HepG2 (cell line): ENCODE measurements around the gene IL24. TPM values are rescaled to one million over a fixed set of nuclear protein-coding genes. Genes with fewer than 3 reads are reported as not detected.

ENCODE experiments used
- ATAC-seq: fragments of 200-7000 bp; cut with Tn5 transposase; 3 replicates; pipeline ENCODE4 v1.9.1; 2020; ENCODE audit warnings: mild to moderate bottlenecking, moderate library complexity
- BruUV-seq: library from RNA; stranded (reverse); fragments of 400-500 nt; replicated peaks from 2 replicates; lab custom pipeline; 2021; lab: Mats Ljungman, UMichigan
- CTCF ChIA-PET: fragments of 300-600 bp; formaldehyde crosslinking; extraction: SDS; loops from one replicate; lab custom pipeline; 2021; ENCODE audit warnings: low total read pairs, inconsistent platforms, low intra/inter-chr PET ratio; lab: Yijun Ruan, JAX
- POLR2A ChIA-PET: fragments of 350-600 bp; sonication (Branson Sonifier 250); formaldehyde crosslinking; loops from one replicate; lab custom pipeline; 2020; ENCODE audit warnings: antibody characterized with exemption, inconsistent platforms; lab: Yijun Ruan, JAX
- DNase-seq: peaks from one replicate; pipeline ENCODE4 v3.0.0-alpha.2; 2015; ENCODE audit warnings: low spot score
- FAIRE-seq: peaks from 3 replicates; lab custom pipeline; 2011; peaks lifted over from hg19 to GRCh38; lab: Jason Lieb, UNC
- H2AFZ ChIP-seq: one replicate; pipeline ENCODE4 v1.6.1; 2011; ENCODE audit warnings: low read length, inconsistent platforms
- H3K27ac ChIP-seq: fragments of 300-600 bp; 3 replicates; pipeline ENCODE4 v1.8.0; 2011; ENCODE audit warnings: mixed run types, mild to moderate bottlenecking, mixed read lengths, low read length, inconsistent platforms; ENCODE audit not compliant: insufficient read depth; ENCODE audit errors: extremely low read length
- H3K27me3 ChIP-seq, 2 experiments: fragments of 200-600 bp in 1 of 2; 2 replicates in 1 of 2; 3 replicates in 1 of 2; pipeline versions ENCODE4 v1.6.0 to v1.8.0; 2011; ENCODE audit warnings: low read length in 2 of 2, mild to moderate bottlenecking in 2 of 2, moderate library complexity in 2 of 2, inconsistent platforms in 1 of 2; ENCODE audit not compliant: insufficient read depth in 2 of 2, control insufficient read depth in 1 of 2
- H3K36me3 ChIP-seq, 2 experiments: fragments of 200-600 bp in 1 of 2; replicated peaks in 1 of 2; 2 replicates in 1 of 2; 3 replicates in 1 of 2; pipeline versions ENCODE4 v1.5.1 to v1.8.0; 2011; ENCODE audit warnings: low read length in 2 of 2, inconsistent platforms in 1 of 2; ENCODE audit not compliant: insufficient read depth in 2 of 2, control insufficient read depth in 1 of 2
- H3K4me1 ChIP-seq: 2 replicates; pipeline ENCODE4 v1.5.1; 2012; ENCODE audit warnings: low read length, inconsistent platforms; ENCODE audit not compliant: insufficient read depth
- H3K4me2 ChIP-seq: 2 replicates; pipeline ENCODE4 v1.6.0; 2011; ENCODE audit warnings: low read depth, low read length, inconsistent platforms
- H3K4me3 ChIP-seq, 3 experiments: fragments of 200-600 bp in 1 of 3; sonication (generic), shearing (Covaris generic) in 1 of 3; replicated peaks in 1 of 3; 2 replicates each; pipeline ENCODE4 v1.5.1; 2011 to 2016; ENCODE audit warnings: low read length in 3 of 3, inconsistent platforms in 2 of 3, low read depth in 2 of 3, mild to moderate bottlenecking in 2 of 3, control low read depth in 1 of 3, mixed read lengths in 1 of 3; ENCODE audit not compliant: insufficient read depth in 1 of 3
- H3K79me2 ChIP-seq: one replicate; pipeline ENCODE4 v1.6.1; 2011; ENCODE audit warnings: low read length, inconsistent platforms; ENCODE audit not compliant: insufficient read depth
- H3K9ac ChIP-seq: 2 replicates; pipeline ENCODE4 v1.6.0; 2011; ENCODE audit warnings: mild to moderate bottlenecking, low read depth, low read length, inconsistent platforms; ENCODE audit not compliant: insufficient read depth
- H3K9me3 ChIP-seq: 2 replicates; pipeline ENCODE4 v1.5.1; 2012; ENCODE audit warnings: mild to moderate bottlenecking, low read length
- H4K20me1 ChIP-seq: 2 replicates; pipeline ENCODE4 v1.6.0; 2011; ENCODE audit warnings: inconsistent platforms, mild to moderate bottlenecking, low read length, moderate library complexity; ENCODE audit not compliant: insufficient read depth
- BCL6 ChIP-seq: IDR thresholded peaks from 2 replicates; pipeline ENCODE4 v1.6.1; 2016; ENCODE audit warnings: missing genetic modification reagents, missing compliant biosample characterization
- EP300 ChIP-seq, 3 experiments: sonication (generic) in 1 of 3; formaldehyde crosslinking in 1 of 3; IDR thresholded peaks; 2 replicates each; pipeline versions ENCODE4 v1.5.1 to v1.6.1; 2011 to 2020; ENCODE audit warnings: low read depth in 2 of 3, low read length in 2 of 3, borderline replicate concordance in 1 of 3, improper control_type of control experiment in 1 of 3, mild to moderate bottlenecking in 1 of 3, missing genetic modification reagents in 1 of 3, moderate library complexity in 1 of 3
- GABPB1 ChIP-seq: IDR thresholded peaks from 2 replicates; pipeline ENCODE4 v1.6.1; 2016; ENCODE audit warnings: mild to moderate bottlenecking, missing genetic modification reagents, moderate library complexity, missing compliant biosample characterization
- HNRNPUL1 ChIP-seq: fragments of 200-400 bp; formaldehyde crosslinking; IDR thresholded peaks from 2 replicates; pipeline ENCODE4 v1.6.1; 2017; ENCODE audit warnings: low read depth, mild to moderate bottlenecking, low read length, moderate library complexity
- ISL2 ChIP-seq: sonication (generic); formaldehyde crosslinking; IDR thresholded peaks from 2 replicates; pipeline ENCODE4 v1.5.0; 2020; ENCODE audit warnings: missing genetic modification reagents
- KAT7 ChIP-seq: IDR thresholded peaks from 2 replicates; pipeline ENCODE4 v1.6.1; 2018; ENCODE audit warnings: borderline replicate concordance, missing compliant biosample characterization
- SAP130 ChIP-seq: IDR thresholded peaks from 2 replicates; pipeline ENCODE4 v1.6.1; 2016; ENCODE audit warnings: low read depth
- ZNF496 ChIP-seq: sonication (generic); formaldehyde crosslinking; IDR thresholded peaks from 2 replicates; pipeline ENCODE4 v1.8.1; 2023; ENCODE audit warnings: mild to moderate bottlenecking, moderate library complexity, missing genetic modification reagents; ENCODE audit not compliant: insufficient replicate concordance
- ZNF564 ChIP-seq: sonication (generic); formaldehyde crosslinking; IDR thresholded peaks from 2 replicates; pipeline ENCODE4 v1.8.1; 2023; ENCODE audit warnings: mild to moderate bottlenecking, missing genetic modification reagents
- ZNF605 ChIP-seq: sonication (generic); formaldehyde crosslinking; IDR thresholded peaks from 2 replicates; pipeline ENCODE4 v1.8.0; 2022; ENCODE audit warnings: mild to moderate bottlenecking, missing genetic modification reagents
- ZSCAN31 ChIP-seq: sonication (generic); formaldehyde crosslinking; IDR thresholded peaks from 2 replicates; pipeline ENCODE4 v1.5.0; 2020; ENCODE audit warnings: low read depth, mild to moderate bottlenecking, missing genetic modification reagents
- WGBS: methylation state at CpG from one replicate; pipeline ENCODE4 v1.1.6; 2017; ENCODE audit warnings: low lambda C conversion rate; 5-methylcytosine and 5-hydroxymethylcytosine counted together
- in situ Hi-C: cut with HindIII; loops from 2 replicates; pipeline ENCODE4 v1.10.0; 2017; ENCODE audit warnings: low pct_unique_long_range_greater_than_20kb; ENCODE audit not compliant: extremely low pct_ligation_motif_present
- intact Hi-C: fragments of 100-400 bp; cut with micrococcal nuclease; formaldehyde crosslinking; loops from one replicate; pipeline ENCODE4 v1.10.0; 2022; ENCODE audit not compliant: unreplicated experiment
- polyA plus RNA-seq, 8 experiments: library from polyadenylated mRNA; depleted of rRNA in 3 of 8; stranded (reverse) in 7 of 8; unstranded in 1 of 8; fragments of >200 nt; fragmentation: Illumina TruSeq in 4 of 8; extraction: Trizol in 4 of 8; gene quantifications; 2 replicates each; pipeline versions ENCODE4 v1.2.1 to v1.2.3, GENCODE V29; 2011 to 2016; ENCODE audit warnings: low read depth in 4 of 8, missing spikeins in 1 of 8, mixed read lengths in 1 of 8; ENCODE audit not compliant: insufficient read depth in 1 of 8
- total RNA-seq, 5 experiments: library from RNA; depleted of rRNA; stranded (reverse); fragments of >200 nt; fragmentation: Illumina TruSeq; extraction: Trizol; gene quantifications; 2 replicates each; pipeline ENCODE4 v1.2.3, GENCODE V29; 2016; ENCODE audit warnings: low read depth in 1 of 5
- TF ChIP-seq, protein P1 (sequence below): IDR thresholded peaks from 2 replicates; pipeline ENCODE4 v1.6.1; 2016; ENCODE audit warnings: low read depth, borderline replicate concordance
- TF ChIP-seq, protein P2 (sequence below): sonication (generic); formaldehyde crosslinking; IDR thresholded peaks from 2 replicates; pipeline ENCODE4 v1.5.1; 2020; ENCODE audit warnings: mild to moderate bottlenecking, missing genetic modification reagents, borderline replicate concordance
- TF ChIP-seq, protein P3 (sequence below): sonication (generic); formaldehyde crosslinking; IDR thresholded peaks from 2 replicates; pipeline ENCODE4 v1.5.1; 2020; ENCODE audit warnings: missing genetic modification reagents, mild to moderate bottlenecking, borderline replicate concordance

IL24 gene
- total and polyA plus RNA-seq, 2 of the 13 experiments (the other 11 are each of a cell fraction or from before 2014, with no cell fraction given) = not detected

DNA sequence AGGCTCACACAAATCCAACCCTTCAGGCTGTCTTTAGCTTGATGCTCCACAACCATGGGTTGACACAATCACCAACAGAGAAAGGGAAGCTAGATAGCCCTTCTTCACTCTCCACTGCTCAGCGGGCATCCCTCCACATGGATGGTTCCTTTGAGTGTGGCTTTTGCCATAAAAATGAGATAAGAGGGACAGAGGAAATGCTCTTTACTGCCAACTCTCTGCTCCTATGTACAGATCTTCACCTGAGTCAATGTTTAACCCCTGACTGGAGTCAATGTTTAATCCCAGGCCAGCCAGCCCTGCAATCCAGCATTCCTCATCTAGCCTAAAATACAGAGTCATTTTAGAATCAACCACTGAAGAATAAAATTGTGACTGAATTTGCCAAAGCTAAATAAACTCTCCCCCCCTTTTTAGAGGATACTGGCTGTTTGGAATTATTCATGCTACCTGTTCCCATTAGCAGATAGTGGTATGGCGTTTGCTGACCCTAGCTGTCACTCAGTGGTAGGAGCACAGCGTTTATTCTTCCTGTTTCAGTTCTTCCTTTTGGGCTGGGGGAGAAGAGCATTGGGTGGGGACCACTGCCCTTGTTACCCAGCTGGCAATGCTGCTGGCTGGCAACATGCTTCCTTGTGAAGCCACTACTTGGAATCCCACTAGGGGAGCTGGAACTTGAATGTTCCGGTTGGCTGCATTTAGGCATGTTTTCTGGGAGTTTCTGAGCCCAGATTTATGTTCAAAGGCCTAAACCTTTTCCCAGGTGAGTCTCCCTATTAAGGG is 54.3 kb downstream of the IL24 start:
- Histone ChIP-seq H3K9ac (peak overlapping the region; percentile 19), H3K27ac (peak overlapping the region; percentile 43), H3K9me3 (0 out of 2 replicates have a peak, but pooled peaks cover 7% of the 10 kb centered on the region), H3K27me3 (no peaks in the 10 kb centered on the region), H3K4me2 (peak overlapping the region; percentile 96), H2AFZ (peak overlapping the region; percentile 49), H3K36me3 (no peaks in the 10 kb centered on the region), H3K79me2 (no peaks in the 10 kb centered on the region), H4K20me1 (no peaks in the 10 kb centered on the region), H3K4me3 (peak overlapping the region; percentile 42 to 66 (median 58)), H3K4me1 (peaks cover 83% of the 10 kb centered on the region)
- ChIA-PET POLR2A (interaction anchor here (0.9 to 1.2 kb wide), 2 partner anchors 9 to 153 kb away, joined by 3 read pairs; partner anchors contain the start of gene C4BPA), CTCF (no interaction called here)
- ATAC-seq (peak; percentile 93), FAIRE-seq (peak; percentile 97), DNase-seq (peak; percentile 67)
- 4% methylated on average over 4 of the region's 4 CpGs for WGBS
- in situ Hi-C loops (no loop called here), intact Hi-C loops (loop anchor here (1.0 kb wide), 1 partner anchor 31 kb away; no protein-coding TSS in a partner anchor)
- no TSS peak for BruUV-seq
- TF ChIP-seq GABPB1 = peak; percentile 18; the same call in 1 of the 2 replicates
- no peak for TF ChIP-seq ZNF496 (CRISPR knock-in tag)
- no peak for TF ChIP-seq EP300 (IDR thresholded peaks at IDR 0.05; ENCODE audit: low read depth in 2 of 2, low read length in 2 of 2)
- TF ChIP-seq EP300 (CRISPR knock-in tag; IDR thresholded peaks at IDR 0.05; ENCODE audit: borderline replicate concordance) = 0 out of 2 replicates have a peak, but pooled peaks have one; percentile 6
- TF ChIP-seq, protein P1, sequence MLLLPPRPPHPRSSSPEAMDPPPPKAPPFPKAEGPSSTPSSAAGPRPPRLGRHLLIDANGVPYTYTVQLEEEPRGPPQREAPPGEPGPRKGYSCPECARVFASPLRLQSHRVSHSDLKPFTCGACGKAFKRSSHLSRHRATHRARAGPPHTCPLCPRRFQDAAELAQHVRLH (CRISPR knock-in tag) = no peak
- TF ChIP-seq ZNF605 = 0 out of 2 replicates have a peak, but pooled peaks have one; percentile 57
- TF ChIP-seq KAT7 (CRISPR knock-in tag) = no peak
- TF ChIP-seq ZNF564 (CRISPR knock-in tag) = 0 out of 2 replicates have a peak, but pooled peaks have one; percentile 47
- TF ChIP-seq ISL2 = 0 out of 2 replicates have a peak, but pooled peaks have one; percentile 21
- 0 out of 2 replicates have a peak, but pooled peaks have one; percentile 60 for TF ChIP-seq HNRNPUL1
- TF ChIP-seq, protein P2, sequence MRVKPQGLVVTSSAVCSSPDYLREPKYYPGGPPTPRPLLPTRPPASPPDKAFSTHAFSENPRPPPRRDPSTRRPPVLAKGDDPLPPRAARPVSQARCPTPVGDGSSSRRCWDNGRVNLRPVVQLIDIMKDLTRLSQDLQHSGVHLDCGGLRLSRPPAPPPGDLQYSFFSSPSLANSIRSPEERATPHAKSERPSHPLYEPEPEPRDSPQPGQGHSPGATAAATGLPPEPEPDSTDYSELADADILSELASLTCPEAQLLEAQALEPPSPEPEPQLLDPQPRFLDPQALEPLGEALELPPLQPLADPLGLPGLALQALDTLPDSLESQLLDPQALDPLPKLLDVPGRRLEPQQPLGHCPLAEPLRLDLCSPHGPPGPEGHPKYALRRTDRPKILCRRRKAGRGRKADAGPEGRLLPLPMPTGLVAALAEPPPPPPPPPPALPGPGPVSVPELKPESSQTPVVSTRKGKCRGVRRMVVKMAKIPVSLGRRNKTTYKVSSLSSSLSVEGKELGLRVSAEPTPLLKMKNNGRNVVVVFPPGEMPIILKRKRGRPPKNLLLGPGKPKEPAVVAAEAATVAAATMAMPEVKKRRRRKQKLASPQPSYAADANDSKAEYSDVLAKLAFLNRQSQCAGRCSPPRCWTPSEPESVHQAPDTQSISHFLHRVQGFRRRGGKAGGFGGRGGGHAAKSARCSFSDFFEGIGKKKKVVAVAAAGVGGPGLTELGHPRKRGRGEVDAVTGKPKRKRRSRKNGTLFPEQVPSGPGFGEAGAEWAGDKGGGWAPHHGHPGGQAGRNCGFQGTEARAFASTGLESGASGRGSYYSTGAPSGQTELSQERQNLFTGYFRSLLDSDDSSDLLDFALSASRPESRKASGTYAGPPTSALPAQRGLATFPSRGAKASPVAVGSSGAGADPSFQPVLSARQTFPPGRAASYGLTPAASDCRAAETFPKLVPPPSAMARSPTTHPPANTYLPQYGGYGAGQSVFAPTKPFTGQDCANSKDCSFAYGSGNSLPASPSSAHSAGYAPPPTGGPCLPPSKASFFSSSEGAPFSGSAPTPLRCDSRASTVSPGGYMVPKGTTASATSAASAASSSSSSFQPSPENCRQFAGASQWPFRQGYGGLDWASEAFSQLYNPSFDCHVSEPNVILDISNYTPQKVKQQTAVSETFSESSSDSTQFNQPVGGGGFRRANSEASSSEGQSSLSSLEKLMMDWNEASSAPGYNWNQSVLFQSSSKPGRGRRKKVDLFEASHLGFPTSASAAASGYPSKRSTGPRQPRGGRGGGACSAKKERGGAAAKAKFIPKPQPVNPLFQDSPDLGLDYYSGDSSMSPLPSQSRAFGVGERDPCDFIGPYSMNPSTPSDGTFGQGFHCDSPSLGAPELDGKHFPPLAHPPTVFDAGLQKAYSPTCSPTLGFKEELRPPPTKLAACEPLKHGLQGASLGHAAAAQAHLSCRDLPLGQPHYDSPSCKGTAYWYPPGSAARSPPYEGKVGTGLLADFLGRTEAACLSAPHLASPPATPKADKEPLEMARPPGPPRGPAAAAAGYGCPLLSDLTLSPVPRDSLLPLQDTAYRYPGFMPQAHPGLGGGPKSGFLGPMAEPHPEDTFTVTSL = peak; percentile 43; the same call in 1 of the 2 replicates
- TF ChIP-seq, protein P3, sequence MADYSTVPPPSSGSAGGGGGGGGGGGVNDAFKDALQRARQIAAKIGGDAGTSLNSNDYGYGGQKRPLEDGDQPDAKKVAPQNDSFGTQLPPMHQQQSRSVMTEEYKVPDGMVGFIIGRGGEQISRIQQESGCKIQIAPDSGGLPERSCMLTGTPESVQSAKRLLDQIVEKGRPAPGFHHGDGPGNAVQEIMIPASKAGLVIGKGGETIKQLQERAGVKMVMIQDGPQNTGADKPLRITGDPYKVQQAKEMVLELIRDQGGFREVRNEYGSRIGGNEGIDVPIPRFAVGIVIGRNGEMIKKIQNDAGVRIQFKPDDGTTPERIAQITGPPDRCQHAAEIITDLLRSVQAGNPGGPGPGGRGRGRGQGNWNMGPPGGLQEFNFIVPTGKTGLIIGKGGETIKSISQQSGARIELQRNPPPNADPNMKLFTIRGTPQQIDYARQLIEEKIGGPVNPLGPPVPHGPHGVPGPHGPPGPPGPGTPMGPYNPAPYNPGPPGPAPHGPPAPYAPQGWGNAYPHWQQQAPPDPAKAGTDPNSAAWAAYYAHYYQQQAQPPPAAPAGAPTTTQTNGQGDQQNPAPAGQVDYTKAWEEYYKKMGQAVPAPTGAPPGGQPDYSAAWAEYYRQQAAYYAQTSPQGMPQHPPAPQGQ (CRISPR knock-in tag) = no peak
- TF ChIP-seq BCL6 = 0 out of 2 replicates have a peak, but pooled peaks have one; percentile 19
- peak; percentile 48; the same call in 1 of the 2 replicates for TF ChIP-seq SAP130 (CRISPR knock-in tag)
- TF ChIP-seq ZSCAN31 = peak; percentile 70; the same call in 1 of the 2 replicates
